GM18858 (cell line): ENCODE results near the gene ACP7.
"Not testable (repeated sequence)": the region's sequence is repeated elsewhere in the genome, so short reads cannot be mapped to it uniquely, and the experiment has no call there.

Source experiments
- ATAC-seq: cut with Tn5 transposase; IDR thresholded peaks from one replicate; pipeline ENCODE4 v1.9.1; 2021; ENCODE audit not compliant: unreplicated experiment

The ACP7 gene

GRCh38 chr19:39130337-39131254 is 46.4 kb downstream of the ACP7 start:
- ATAC-seq = no peak

- no peak for ATAC-seq
These were observed 47.1 kb downstream of the ACP7 start for GRCh38 chr19:39131255-39131755.

GRCh38 chr19:39132344-39132969 is 48.3 kb downstream of the ACP7 start:
- ATAC-seq = no peak

GRCh38 chr19:39133431-39134270 is 49.5 kb downstream of the ACP7 start:
- ATAC-seq = no peak

GRCh38 chr19:39135701-39136100 is 51.5 kb downstream of the ACP7 start:
- ATAC-seq = no peak

- no peak for ATAC-seq
These were observed 52.2 kb downstream of the ACP7 start for GRCh38 chr19:39136225-39136940.

GRCh38 chr19:39137131-39137530 is 53.0 kb downstream of the ACP7 start:
- no peak for ATAC-seq

GRCh38 chr19:39138221-39139211 is 54.3 kb downstream of the ACP7 start:
- no peak for ATAC-seq

GRCh38 chr19:39139305-39139874 is 55.2 kb downstream of the ACP7 start:
- ATAC-seq = no peak

- ATAC-seq = no peak
These were observed 55.8 kb downstream of the ACP7 start for GRCh38 chr19:39139971-39140453.

- ATAC-seq = no peak
These were observed 56.4 kb downstream of the ACP7 start for GRCh38 chr19:39140594-39140993.

- ATAC-seq = no peak
These were observed 57.8 kb downstream of the ACP7 start for GRCh38 chr19:39141929-39142328.

- no peak for ATAC-seq
These were observed 58.5 kb downstream of the ACP7 start for GRCh38 chr19:39142630-39143029.

GRCh38 chr19:39143757-39144289 is 59.7 kb downstream of the ACP7 start:
- ATAC-seq = not testable (repeated sequence)

GRCh38 chr19:39144290-39145071 is 60.3 kb downstream of the ACP7 start:
- no peak for ATAC-seq

- no peak for ATAC-seq
These were observed 61.2 kb downstream of the ACP7 start for GRCh38 chr19:39145180-39145953.

GRCh38 chr19:39146091-39146490 is 61.9 kb downstream of the ACP7 start:
- ATAC-seq = no peak
